GM19099 (cell line): ENCODE results near the gene TMEM39A.

Experiments
- POLR2A ChIP-seq: IDR thresholded peaks from 3 replicates; pipeline ENCODE4 v1.6.1; 2011; ENCODE audit warnings: low read depth; ENCODE audit not compliant: insufficient read length; ENCODE audit errors: extremely low read depth

Gene TMEM39A

DNA sequence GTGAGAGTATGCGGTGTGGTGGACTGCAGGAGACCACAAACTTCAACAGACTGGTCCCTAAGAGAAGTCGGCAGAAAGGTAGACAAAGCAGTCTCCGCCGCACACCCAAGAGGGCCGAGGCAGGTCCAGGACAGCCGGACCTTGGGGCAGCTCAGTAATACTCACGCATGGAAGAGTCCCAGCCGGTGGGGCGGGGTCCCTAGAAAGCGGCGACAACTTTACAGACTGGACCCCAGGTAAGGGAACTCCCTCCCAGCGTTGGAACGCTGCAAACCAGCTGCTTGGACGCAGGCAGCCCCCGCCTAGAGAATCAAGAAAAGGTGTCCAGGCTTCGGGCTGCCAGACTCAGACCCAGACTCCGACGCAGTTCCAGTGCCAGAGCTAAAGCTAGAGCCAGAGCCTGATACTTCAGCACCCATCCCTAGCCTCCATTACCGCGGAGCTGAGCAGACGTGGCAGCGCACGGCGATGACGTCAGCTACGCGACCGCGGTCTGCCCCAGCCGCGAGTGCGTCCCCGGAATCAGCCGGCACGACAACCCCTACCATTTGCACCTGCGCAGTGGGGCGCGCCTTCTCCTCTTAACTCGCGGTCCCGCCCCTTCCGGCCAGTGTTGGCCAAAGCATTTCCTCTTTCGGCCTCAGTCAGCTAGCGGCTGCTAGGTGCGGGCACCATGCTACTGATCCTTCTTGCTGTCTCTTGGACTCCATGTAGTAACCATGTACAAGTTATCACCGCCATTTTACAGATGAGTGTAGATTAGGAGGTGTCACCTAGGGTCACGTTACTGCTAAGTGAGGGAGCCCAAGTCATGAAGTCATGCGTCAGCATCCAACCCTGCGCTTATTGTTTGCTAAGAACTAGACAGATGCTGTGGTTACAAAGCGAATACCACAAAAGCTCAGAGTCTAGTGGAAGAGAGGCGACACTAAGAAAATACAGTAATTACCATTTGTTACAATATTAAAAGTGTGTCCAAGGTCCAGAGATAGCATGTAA lies at the start of gene TMEM39A:
TMEM39A (minus strand) TSS at position 445 of the 999 bp plus-strand sequence. CDS start 1,541 bp downstream, outside the sequence.
- peak; percentile 98 for TF ChIP-seq POLR2A

- TF ChIP-seq POLR2A: no peak
Observed at GRCh38 chr3:119510690-119511089, 47.3 kb upstream of the TMEM39A start.

DNA sequence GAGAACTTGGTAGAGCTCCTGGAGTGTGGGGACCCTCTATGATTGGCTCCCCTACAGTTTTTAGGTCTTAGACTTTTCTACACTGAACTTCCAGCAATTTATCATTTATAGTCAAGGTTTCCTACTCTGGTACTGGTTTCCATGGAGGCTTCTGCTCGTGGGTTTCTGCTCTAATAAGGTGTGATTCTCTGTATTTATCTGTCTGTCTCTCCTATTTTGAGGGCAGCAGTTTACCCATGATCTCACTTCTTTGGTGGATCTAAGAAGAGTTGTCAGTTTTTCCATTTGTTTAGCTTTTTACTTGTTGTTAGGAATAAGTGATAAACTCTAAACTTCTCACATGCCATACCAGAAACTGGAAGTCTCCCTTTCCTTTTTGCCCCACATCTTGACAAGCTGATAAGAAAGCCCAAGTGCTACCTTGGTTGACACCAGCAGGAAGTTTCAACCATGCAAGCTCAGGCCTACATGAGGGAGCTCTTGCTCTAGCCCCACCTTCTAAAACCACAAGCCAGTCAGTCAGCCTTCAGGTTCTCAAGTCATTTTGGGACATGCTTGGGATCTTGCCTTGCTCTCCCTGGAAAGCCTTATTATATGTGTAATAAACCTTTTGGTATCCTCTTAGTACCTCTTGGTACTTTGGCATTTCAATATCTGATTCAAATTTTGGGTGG lies 44.9 kb upstream of the TMEM39A start:
- TF ChIP-seq POLR2A: no peak

DNA sequence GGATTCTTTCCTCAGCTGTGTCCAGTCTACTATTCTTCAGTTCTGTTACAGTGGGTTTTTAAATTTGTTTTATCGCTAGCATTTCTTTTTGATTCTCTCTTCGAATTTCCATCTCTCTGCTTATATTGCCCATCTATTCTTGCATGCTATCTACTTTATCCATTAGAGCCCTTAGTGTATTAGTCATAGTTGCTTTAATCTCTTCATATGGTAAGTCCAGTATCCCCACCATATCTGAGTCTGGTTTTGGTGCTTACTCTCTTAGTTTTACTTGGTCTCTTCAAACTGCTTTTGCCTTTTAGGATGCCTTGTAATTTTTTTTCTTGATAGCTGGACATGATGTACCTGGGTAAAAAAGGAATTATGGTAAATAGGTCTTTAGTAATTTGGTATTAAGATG lies 44.0 kb upstream of the TMEM39A start:
- TF ChIP-seq POLR2A: no peak

- TF ChIP-seq POLR2A: no peak
Observed at GRCh38 chr3:119506631-119507030, 43.2 kb upstream of the TMEM39A start.

GRCh38 chr3:119500901-119501300 lies 37.5 kb upstream of the TMEM39A start:
- no peak for TF ChIP-seq POLR2A

DNA sequence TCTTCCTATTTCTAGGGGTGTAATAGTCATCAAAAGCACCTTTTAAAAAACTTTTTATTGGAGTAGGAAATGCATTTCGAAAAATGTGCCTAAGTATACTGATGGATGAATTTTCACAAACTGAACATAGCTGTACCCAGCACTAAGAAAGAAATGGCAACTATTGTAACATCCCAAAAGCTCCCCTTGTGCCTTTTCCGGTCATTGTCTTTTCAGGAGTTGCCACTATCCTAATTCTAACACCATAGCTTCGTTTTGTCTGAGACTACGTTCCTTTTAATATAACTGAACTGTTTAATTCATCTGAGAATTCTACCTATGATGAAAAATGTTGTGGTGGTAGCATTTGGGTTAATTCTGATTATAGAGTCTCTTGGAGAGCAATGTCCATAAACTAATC lies 36.9 kb upstream of the TMEM39A start:
- TF ChIP-seq POLR2A: no peak

- TF ChIP-seq POLR2A: peak; percentile 94
Observed at GRCh38 chr3:119498186-119499011, 35.0 kb upstream of the TMEM39A start, which contains the start of gene TIMMDC1. TSS of gene TIMMDC1 (plus strand) at chr3:119498547. CDS start at chr3:119498734, 187 bp downstream.

DNA sequence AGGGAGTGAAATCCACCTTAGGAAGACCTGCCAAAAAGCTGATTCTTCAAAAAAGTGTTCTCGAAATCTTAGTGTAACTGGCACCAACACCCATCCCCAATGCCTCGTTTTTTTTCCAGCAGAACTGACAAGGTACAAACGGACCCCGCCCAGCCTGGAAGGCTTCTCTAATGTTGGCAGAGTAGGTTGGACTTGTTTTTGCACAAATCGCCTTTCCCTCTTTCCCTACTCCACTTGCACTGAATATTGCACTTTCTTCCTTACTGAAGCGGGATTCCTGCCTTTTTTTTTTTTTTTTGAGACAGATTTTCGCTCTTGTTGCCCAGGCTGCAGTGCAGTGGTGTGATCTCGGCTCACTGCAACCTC lies 34.4 kb upstream of the TMEM39A start:
- no peak for TF ChIP-seq POLR2A

DNA sequence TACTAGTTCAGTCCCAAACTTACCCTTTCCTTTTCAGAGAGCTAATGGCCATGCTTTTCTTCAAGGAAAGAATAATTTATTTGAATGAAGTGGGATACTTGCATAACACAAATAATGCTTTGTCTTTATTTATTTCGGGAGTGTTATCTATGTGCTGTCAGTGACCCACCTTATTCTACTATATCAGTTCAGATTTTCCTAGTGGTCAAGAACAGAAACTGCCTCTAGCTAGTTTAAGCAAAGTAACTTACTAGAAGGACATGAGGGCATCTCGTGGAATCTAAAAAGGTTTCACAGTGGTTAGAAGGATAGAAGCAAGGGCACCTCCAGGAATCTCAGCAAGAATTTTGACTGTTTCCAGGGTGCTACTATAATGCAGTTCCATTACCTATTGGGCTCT lies 31.2 kb upstream of the TMEM39A start:
- no peak for TF ChIP-seq POLR2A

- TF ChIP-seq POLR2A: no peak
Observed at GRCh38 chr3:119492810-119493209, 29.4 kb upstream of the TMEM39A start.

GRCh38 chr3:119492128-119492527 lies 28.7 kb upstream of the TMEM39A start:
- no peak for TF ChIP-seq POLR2A

GRCh38 chr3:119490153-119490552 lies 26.7 kb upstream of the TMEM39A start:
- TF ChIP-seq POLR2A: no peak

DNA sequence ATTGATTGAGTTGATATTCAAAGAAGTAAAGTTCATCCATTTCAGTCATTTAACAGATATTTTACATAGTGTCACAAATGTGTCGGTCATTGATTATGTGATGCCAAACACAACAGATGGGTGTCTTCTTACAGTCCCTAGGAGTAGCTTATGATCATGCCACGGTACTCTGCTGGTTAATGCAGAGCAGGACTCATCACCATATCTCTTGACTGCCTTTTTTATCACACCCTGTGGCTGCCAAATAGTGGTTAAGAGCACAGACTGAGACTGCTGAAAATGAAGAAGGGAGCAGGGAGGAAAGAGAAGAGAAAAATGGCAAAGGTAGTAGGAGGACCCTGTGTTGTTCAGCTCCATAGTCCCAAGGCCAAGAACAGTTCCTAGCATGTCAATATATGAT lies 22.1 kb upstream of the TMEM39A start:
- TF ChIP-seq POLR2A: no peak

DNA sequence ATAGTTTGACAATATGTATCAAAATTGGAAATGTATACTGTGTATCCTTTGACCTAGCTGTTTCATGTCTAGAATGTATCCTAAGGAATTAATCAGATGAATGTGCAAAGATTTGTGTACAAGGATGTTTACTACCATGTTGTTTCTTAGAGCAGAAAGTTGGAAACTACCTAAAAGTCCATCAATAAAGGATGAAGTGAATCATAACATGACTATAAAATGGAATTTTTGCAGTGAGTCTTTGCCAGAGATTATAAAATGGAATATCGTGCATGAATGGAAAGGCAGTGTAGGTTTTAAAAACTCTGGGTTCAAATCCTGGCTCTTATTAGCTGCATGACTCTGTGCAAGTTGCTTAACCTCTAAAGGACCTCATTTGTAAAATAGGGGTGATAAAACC lies 19.7 kb upstream of the TMEM39A start:
- TF ChIP-seq POLR2A: no peak
